ENCODE results near the gene RRP1B.
A peak's percentile ranks its signal among the peaks of the same experiment; 100 is the strongest.
"Not testable (repeated sequence)": the region's sequence is repeated elsewhere in the genome, so short reads cannot be mapped to it uniquely, and the experiment has no call there.

RRP1B gene, protein sequence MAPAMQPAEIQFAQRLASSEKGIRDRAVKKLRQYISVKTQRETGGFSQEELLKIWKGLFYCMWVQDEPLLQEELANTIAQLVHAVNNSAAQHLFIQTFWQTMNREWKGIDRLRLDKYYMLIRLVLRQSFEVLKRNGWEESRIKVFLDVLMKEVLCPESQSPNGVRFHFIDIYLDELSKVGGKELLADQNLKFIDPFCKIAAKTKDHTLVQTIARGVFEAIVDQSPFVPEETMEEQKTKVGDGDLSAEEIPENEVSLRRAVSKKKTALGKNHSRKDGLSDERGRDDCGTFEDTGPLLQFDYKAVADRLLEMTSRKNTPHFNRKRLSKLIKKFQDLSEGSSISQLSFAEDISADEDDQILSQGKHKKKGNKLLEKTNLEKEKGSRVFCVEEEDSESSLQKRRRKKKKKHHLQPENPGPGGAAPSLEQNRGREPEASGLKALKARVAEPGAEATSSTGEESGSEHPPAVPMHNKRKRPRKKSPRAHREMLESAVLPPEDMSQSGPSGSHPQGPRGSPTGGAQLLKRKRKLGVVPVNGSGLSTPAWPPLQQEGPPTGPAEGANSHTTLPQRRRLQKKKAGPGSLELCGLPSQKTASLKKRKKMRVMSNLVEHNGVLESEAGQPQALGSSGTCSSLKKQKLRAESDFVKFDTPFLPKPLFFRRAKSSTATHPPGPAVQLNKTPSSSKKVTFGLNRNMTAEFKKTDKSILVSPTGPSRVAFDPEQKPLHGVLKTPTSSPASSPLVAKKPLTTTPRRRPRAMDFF

DNA sequence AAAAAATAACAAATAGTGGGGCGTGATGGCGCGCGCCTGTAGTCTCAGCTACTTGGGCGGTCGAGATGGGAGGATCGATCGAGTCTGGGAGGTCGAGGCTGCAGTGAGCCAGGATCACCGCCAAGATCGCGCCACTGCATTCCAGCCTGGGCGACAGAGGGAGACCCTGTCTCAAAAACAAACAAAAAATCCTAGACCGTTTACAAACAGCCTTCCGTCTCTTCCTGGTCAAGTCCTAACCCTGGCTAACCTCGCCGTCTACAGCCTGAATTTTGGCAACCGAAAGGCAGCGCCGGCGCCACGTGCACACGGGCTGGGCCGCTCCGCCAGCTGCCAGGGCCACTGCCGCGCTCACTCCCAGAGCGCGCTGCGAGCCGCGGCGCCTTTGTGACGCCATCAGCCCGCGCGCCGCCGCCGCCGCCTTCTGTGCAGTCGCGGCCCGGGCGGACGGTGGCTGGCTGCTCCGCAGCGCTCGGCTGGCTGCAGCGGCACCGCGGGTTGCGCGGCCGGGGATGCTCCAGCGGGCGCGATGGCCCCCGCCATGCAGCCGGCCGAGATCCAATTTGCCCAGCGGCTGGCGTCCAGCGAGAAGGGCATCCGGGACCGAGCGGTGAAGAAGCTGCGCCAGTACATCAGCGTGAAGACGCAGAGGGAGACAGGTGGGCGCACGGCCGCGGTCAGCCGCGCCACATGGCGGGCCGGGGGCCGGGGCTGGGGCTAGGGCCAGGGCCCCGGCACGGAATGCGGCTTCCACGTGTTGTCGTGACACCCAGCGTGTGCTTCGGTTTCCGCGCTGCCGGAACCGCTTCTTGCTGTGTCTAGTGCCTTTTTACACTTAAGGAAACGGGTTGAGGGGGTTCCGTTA is at the start of gene RRP1B, which contains the start of gene HSF2BP:
TSS of gene RRP1B (plus strand) at position 425 of the 865 bp plus-strand sequence. CDS start at position 530, 105 bp downstream.
TSS of gene HSF2BP (minus strand) at position 353 of the 865 bp plus-strand sequence. CDS start 1,392 bp downstream, outside the sequence.
- peak; percentile 63 to 78 (median 64) for DNase-seq (ENCODE audit: low read depth in 2 of 3, low spot score in 1 of 3)

DNA sequence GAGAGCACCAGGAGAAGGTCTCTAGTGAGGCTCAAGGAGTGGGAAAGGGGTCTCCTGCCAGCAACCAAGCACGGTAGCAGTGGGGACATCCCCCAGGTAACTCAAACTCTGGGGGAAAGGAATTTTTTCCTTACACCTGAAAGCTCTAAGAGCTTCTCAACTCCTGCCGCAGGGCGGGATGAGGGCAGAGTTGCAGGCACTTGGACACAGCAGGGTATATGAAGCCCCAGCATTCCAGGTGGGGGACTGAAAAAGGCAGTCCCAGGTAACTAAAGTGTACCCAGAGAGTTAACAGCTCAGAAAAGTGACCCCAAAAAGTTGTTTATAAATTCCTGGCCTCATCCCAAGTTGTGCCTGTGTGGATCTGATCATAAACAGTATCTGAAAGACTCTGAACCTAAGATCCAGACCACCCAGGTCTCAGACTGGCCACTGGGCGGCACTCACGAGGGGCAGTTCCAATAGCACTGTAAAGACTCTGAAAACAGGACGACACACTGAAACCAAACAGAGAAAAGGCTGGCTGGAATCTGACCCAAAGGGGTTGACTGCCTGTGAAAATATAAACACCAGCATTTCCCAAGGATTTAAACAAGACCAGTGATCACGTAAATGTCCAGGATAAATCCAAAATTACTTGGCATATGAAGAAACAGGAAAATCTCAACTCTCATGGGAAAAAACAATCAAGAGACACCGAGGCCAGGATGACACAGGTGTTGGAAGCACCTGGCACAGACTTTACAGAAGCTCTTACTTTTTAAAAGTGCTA is 47.6 kb upstream of the RRP1B start:
- no peak for DNase-seq (ENCODE audit: low read depth in 2 of 3, low spot score in 1 of 3)

DNA sequence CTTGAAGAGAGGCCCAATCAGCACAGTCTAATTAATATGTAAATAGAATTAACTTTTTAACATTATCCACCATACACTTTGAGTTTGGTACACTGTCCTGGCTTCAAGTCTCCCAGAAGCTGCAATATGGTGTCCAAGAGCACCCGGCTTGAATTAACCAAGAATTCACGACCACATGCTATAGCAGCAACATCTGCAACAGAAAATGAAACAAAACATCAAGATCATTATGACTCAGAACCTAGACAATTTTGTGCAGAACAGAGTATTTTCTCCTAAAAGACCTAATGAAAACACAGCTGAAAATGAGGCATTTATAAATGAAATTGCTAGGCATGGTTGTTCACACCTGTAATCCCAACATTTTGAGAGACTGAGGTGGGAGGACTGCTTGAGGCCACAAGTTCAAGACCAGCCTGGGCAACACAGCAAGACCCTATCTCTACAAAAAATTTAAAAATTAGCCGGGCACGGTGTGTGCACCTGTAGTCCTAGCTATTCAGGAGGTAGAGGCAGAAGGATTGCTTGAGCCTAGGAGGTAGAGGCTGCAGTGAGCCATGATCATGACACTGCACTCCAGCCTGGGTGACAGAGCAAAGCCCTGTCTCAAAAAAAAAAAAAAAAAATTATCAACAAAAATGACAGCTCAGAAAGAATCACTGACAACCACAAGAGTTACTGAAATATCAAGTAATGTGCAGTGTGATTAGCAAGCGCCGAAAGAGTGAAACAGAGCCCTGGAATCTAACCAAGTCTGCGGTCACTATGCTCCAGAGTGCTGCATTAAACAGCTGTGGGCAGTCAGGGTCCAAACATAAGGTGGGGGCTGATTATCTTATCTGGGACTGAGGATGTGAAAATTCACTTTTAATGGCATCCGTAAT is 45.4 kb upstream of the RRP1B start:
- DNase-seq (ENCODE audit: low read depth in 2 of 3, low spot score in 1 of 3), result no peak

- no peak for DNase-seq (ENCODE audit: low read depth in 2 of 3, low spot score in 1 of 3)
Measured at GRCh38 chr21:43614839-43615238, 44.5 kb upstream of the RRP1B start.

DNA sequence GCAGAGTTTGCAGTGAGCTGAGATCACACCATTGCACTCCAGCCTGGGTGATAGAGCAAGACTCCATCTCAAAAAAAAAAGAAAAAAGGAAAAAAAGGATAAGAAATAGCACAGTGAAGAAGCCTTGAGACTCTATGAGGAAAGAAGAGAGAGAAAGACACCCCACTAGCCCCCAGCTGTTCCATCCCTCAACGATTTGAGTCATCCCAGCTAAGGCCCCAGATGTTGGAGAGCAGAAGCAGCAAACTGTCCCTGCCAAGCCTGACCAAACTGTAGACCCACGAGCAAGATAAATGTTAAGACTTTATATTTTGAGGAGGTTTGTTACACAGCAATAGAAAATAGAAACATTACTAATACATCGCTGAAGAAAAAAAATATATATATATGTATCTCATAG is 42.5 kb upstream of the RRP1B start:
- DNase-seq (ENCODE audit: low read depth in 2 of 3, low spot score in 1 of 3), result not testable (repeated sequence)

GRCh38 chr21:43618940-43619339 is 40.4 kb upstream of the RRP1B start:
- no peak for DNase-seq (ENCODE audit: low read depth in 2 of 3, low spot score in 1 of 3)

- no peak for DNase-seq (ENCODE audit: low read depth in 2 of 3, low spot score in 1 of 3)
Measured at GRCh38 chr21:43619344-43619743, 40.0 kb upstream of the RRP1B start.

- DNase-seq (ENCODE audit: low read depth in 2 of 3, low spot score in 1 of 3), result no peak
Measured at GRCh38 chr21:43619856-43620255, 39.5 kb upstream of the RRP1B start.

GRCh38 chr21:43622796-43623195 is 36.6 kb upstream of the RRP1B start:
- DNase-seq (ENCODE audit: low read depth in 2 of 3, low spot score in 1 of 3), result no peak

DNA sequence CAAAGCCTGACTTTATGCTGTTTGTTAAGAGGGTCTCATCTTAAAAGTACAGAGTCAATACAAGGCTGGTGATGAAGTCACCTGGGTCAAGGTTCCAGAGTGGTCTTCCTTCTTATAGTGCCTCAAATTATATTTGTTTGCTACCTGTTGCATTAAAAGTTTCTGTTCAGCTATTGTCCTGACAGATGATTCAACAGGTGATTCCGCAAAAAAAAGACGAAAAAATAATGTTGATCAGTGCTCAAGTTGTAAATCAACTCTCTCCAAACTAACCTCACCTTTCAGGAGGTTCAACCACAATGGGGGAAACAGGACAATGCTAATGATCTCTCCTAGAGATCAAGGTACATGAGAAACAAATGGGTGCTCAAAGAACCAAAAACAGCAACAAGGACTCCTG is 35.8 kb upstream of the RRP1B start:
- DNase-seq (ENCODE audit: low read depth in 2 of 3, low spot score in 1 of 3), result no peak

- DNase-seq (ENCODE audit: low read depth in 2 of 3, low spot score in 1 of 3), result no peak
Measured at GRCh38 chr21:43624339-43624738, 35.0 kb upstream of the RRP1B start.

DNA sequence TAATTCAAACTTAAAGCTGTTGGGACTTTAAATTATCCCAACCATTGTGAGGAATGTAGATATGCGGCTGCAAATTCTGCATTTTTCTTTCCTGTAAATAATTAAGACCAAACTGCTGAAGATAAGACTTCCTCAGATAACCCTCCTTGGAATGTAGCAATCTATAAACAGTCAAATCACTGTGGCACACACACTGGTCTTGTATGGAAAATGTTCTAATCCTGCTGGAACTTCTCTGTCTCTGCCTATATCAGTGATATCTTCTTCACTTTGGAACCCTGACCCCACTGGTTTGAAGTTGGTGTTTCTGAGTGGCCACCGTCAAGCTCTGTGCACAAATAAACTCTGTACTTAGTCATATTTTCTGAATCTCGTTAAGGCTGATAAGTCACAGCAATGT is 33.0 kb upstream of the RRP1B start:
- DNase-seq (ENCODE audit: low read depth in 2 of 3, low spot score in 1 of 3), result no peak

DNA sequence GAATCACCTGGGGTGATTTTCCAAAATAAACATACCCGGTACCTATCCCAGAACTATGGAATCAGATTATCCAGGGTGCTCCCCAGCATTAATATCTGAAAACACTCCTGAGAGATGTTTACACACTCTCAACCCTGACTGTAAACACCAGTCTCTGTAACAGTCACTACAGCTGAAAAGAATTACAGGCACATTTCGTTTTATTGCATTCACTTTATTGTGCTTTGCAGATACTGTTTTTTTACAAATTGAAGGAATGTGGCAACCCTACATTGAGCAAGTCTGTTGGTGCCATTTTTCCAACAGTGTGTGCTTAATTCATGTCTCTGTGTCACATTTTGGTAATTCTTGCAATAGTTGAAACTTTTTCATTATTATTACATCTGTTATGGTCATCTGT is 31.8 kb upstream of the RRP1B start:
- DNase-seq (ENCODE audit: low read depth in 2 of 3, low spot score in 1 of 3), result no peak

GRCh38 chr21:43631411-43632107 is 27.8 kb upstream of the RRP1B start:
- DNase-seq (ENCODE audit: low read depth in 2 of 3, low spot score in 1 of 3), result no peak

GRCh38 chr21:43632373-43632905 is 26.9 kb upstream of the RRP1B start:
- DNase-seq (ENCODE audit: low read depth in 2 of 3, low spot score in 1 of 3), result no peak

DNA sequence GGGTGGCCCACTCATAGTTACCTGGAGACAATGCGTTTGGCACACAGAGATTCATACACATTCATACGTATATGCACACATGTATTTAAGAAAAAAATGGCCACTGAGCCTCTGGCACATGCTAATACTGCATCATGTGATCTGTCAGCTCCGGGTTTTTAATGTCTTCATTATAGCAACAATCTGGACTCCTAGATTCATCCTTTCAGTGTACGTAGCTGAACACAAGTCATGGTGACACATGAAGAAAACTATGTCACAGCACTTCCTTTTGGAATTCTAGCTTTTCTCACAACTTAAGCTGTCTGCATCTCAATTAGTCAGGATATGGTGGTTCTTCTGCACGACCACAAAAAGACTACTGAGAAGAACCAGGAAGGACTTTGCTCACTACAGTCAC is 24.7 kb upstream of the RRP1B start:
- no peak for DNase-seq (ENCODE audit: low read depth in 2 of 3, low spot score in 1 of 3)

GRCh38 chr21:43635436-43635835 is 23.9 kb upstream of the RRP1B start:
- no peak for DNase-seq (ENCODE audit: low read depth in 2 of 3, low spot score in 1 of 3)

DNA sequence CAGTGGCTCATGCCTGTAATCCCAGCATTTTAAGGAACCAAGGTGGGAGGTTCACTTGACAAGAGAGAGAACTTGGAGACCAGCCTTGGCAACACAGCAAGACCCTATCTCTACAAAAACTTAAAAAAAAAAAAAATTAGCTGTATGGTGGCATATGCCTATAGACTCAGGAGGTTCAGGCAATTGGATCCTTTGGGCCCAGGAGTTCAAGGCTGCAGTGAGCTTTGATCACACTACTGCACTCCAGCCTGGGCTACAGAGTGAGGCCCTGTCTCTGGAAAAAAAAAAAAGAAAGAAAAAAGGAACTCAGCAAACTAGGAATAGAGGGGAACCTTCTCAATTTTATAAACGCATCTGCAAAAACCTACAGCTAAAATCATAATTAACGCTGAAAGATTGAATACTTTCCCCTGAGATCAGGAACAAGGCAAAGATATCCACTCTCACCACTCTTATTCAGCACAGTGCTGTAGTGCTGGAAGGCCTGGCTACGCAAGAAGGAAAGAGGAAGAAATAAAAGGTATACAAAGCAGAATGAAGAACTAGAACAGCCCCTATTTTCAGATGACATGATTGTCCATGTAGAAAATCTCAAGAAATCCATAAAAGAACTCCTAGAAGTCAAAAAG is 21.7 kb upstream of the RRP1B start:
- DNase-seq (ENCODE audit: low read depth in 2 of 3, low spot score in 1 of 3), result no peak
